T-helper 17 cell (primary cell): ENCODE measurements around the gene MPHOSPH6. TPM values are rescaled to one million over a fixed set of nuclear protein-coding genes. Genes with fewer than 3 reads are reported as not detected.
"Not testable (repeated sequence)": the region's sequence is repeated elsewhere in the genome, so short reads cannot be mapped to it uniquely, and the experiment has no call there.

Experiments used
- ATAC-seq: fragments of 150-1000 bp; cut with Tn5 transposase; 2 replicates; pipeline ENCODE4 v1.10.0; 2021; ENCODE audit warnings: mild to moderate bottlenecking, moderate library complexity
- DNase-seq, 3 donors: peaks; one replicate each; pipeline versions ENCODE4 v3.0.0 to v3.0.0-alpha.2; 2020 to 2021
- H3K9me3 ChIP-seq: one replicate; pipeline ENCODE4 v1.7.0; 2013; ENCODE audit warnings: low read length, mild to moderate bottlenecking; ENCODE audit not compliant: control insufficient read depth, poor library complexity, severe bottlenecking
- H3K27ac Mint-ChIP-seq: one replicate; pipeline ENCODE4 v1.8.0; 2022; ENCODE audit warnings: mild to moderate bottlenecking, moderate library complexity, mixed read lengths
- H3K27me3 Mint-ChIP-seq: one replicate; pipeline ENCODE4 v1.8.0; 2022; ENCODE audit warnings: mixed read lengths
- H3K36me3 Mint-ChIP-seq: one replicate; pipeline ENCODE4 v1.8.0; 2022; ENCODE audit warnings: low read depth, mixed read lengths
- H3K4me1 Mint-ChIP-seq: one replicate; pipeline ENCODE4 v1.8.0; 2022; ENCODE audit warnings: mild to moderate bottlenecking, mixed read lengths
- H3K4me3 Mint-ChIP-seq: one replicate; pipeline ENCODE4 v1.8.0; 2022; ENCODE audit warnings: mild to moderate bottlenecking, moderate library complexity, mixed read lengths
- total RNA-seq, 4 donors: library from RNA in 2 of 4; stranded (reverse) in 2 of 4; gene quantifications; one replicate each; pipeline ENCODE4 v1.2.3 and lab custom pipeline; 2022 to 2026

MPHOSPH6 gene
- total RNA-seq, 2 donors from 2014 or later, result 15.5 to 17.2 TPM

DNA sequence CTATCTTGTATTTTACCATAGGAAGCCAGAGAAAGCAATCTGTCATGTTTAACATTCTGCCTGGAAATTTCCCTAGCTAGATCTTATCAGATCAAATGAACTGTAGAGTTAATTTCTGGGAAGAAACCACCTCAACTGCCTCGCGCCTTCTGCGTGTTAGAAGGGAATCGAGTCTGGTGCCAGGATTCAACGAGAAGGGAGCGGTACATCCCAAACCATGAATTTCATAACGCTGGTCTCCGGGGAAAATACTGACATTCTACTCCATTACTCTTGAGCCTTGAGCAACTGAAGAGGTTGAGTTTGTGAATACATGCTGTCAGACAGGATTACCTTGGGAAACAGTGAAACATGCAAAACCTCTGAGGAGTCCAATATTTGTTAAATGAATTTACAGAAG lies 35.2 kb downstream of the MPHOSPH6 start:
- ATAC-seq (no peak), DNase-seq (no peak)
- no peaks in the 10 kb centered on the region for H3K9me3 ChIP-seq
- no peak overlapping the region for H3K27ac Mint-ChIP-seq
- H3K36me3 Mint-ChIP-seq, result no peaks in the 10 kb centered on the region
- no peaks in the 10 kb centered on the region for H3K27me3 Mint-ChIP-seq
- H3K4me3 Mint-ChIP-seq, result no peak overlapping the region
- H3K4me1 Mint-ChIP-seq, result peaks cover 14% of the 10 kb centered on the region

DNA sequence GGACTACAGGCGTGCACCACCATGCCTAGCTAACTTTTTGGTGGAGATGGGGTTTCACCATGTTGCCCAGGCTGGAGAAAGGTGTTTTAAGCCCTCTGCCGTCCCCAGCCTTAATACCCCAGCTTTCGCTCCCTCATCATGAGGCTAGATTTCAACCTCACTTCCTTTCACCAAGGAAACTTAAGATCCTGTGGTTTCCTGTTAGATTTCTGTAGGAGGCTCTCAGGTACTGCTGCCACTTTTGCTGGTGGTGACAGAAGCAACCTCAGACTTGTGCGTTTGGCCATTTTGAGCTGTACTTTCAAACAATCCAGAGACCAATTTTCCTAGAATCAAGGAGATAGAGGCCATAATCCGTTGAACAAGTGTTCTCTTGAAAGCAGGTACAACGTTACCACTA lies 36.2 kb downstream of the MPHOSPH6 start:
- Mint-ChIP-seq H3K4me1 (peaks cover 14% of the 10 kb centered on the region), H3K4me3 (peak overlapping the region; percentile 73), H3K27ac (peak overlapping the region; percentile 70), H3K27me3 (no peaks in the 10 kb centered on the region), H3K36me3 (no peaks in the 10 kb centered on the region)
- H3K9me3 ChIP-seq, result no peaks in the 10 kb centered on the region
- ATAC-seq (peak; percentile 61), DNase-seq (no peak)

DNA sequence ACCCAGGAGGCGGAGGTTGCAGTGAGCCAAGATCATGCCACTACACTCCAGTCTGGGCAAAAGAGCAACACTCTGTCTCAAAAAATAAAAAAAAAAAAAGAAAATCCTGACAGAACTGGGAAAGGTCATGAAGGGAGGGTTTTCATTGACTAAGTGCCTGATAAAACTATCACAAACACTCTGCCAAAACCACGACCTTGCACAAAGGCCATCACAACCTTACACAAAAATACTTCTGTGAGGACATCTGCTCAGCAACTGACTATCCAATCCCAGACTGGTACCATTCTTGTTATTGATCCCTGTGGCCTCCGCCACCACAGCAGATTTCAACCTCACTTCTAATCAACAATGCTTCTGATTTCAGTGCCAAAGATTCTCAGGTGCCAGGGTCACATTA lies 40.1 kb downstream of the MPHOSPH6 start:
- H3K4me1 Mint-ChIP-seq, result peaks cover 14% of the 10 kb centered on the region
- H3K36me3 Mint-ChIP-seq, result no peaks in the 10 kb centered on the region
- no peak overlapping the region for H3K4me3 Mint-ChIP-seq

DNA sequence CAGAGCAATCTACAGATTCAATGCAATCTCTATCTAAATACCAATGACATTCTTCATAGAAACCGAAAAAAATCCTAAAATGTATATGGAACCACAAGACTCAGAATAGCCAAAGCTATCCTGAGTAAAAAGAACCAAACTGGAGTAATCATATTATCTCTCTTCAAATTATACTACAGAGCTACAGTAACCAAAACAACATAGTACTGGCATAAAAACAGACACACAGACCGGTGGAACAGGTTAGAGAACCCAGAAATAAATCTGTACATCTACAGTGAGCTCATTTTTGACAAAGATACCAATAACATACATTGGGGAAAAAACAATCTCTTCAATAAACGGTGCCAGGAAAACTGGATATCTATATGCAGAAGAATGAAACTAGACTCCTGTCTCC lies 45.4 kb downstream of the MPHOSPH6 start:
- Mint-ChIP-seq H3K36me3 (no peaks in the 10 kb centered on the region), H3K27me3 (no peaks in the 10 kb centered on the region), H3K27ac (no peak overlapping the region), H3K4me3 (no peak overlapping the region), H3K4me1 (no peaks in the 10 kb centered on the region)
- H3K9me3 ChIP-seq, result no peaks in the 10 kb centered on the region
- no peak for ATAC-seq
- no peak for DNase-seq

More for the DNA sequence above, 40.1 kb downstream of the MPHOSPH6 start:
- H3K9me3 ChIP-seq, result no peaks in the 10 kb centered on the region
- Mint-ChIP-seq H3K27ac (no peak overlapping the region), H3K27me3 (no peaks in the 10 kb centered on the region)
- no peak for ATAC-seq
- DNase-seq, result no peak

DNA sequence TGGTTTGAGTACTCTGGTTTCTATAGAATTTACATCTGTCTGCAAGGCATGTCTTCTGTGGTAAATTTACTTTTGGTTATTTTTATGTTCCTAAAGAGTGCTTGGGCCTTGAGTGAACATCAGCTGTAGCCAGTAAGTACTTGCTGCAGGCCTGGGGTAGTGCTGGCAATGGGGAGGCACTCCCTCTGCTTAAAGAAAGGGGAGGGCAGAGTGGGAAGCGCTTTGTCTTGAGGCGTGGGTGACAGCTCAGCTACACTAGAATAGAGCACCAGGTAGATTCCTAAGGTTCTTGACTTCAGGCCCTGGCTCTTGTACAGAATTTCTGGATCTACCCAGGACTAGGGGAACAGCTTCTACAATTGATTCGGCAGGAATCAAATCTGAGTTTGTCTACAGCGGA lies 50.6 kb downstream of the MPHOSPH6 start:
- H3K4me1 Mint-ChIP-seq, result no peaks in the 10 kb centered on the region
- H3K27ac Mint-ChIP-seq, result no peak overlapping the region
- DNase-seq (no peak), ATAC-seq (no peak)
- no peaks in the 10 kb centered on the region for H3K27me3 Mint-ChIP-seq
- H3K36me3 Mint-ChIP-seq, result no peaks in the 10 kb centered on the region
- H3K9me3 ChIP-seq, result no peaks in the 10 kb centered on the region
- H3K4me3 Mint-ChIP-seq, result no peak overlapping the region

DNA sequence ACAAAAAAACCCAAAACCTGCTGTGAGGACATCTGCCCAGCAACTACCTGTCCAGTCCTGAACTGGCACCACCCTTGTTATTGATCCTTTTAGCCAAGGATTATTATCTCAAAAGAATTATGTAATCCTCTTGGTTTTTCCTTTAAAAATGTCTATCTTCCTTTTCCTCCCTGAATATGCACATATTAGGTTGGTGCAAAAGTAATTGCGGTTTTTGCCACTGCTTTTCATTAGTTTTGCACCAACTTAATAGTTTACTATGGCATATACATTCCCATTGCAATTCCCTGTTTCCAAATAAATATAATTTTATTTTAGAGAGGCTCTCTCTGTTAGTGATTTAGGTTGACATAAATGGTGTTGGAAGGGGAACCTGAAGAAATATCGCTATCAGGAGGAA lies 51.3 kb downstream of the MPHOSPH6 start:
- Mint-ChIP-seq H3K4me1 (no peaks in the 10 kb centered on the region), H3K27me3 (no peaks in the 10 kb centered on the region), H3K27ac (no peak overlapping the region), H3K4me3 (no peak overlapping the region), H3K36me3 (no peaks in the 10 kb centered on the region)
- ATAC-seq (no peak), DNase-seq (no peak)
- H3K9me3 ChIP-seq, result no peaks in the 10 kb centered on the region

DNA sequence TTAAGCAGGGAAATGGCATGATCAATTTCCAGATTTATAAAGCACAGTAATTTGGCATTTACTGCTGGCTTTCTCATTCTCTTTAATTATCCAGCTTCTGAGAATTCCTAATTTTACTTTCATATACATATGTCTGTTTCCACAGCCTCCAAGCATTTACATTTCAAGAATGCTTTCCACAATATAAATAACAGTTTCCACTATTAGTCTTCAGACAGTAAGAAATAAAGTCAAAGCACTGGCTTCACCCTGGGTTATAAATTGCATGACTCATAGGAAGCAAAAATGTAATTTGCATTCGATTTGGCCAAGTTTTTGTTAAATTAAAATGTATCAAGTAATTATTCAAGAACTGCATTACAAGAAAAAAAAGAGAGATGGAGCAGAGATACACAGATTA lies 53.5 kb downstream of the MPHOSPH6 start:
- ATAC-seq (no peak), DNase-seq (no peak)
- Mint-ChIP-seq H3K27ac (no peak overlapping the region), H3K27me3 (peaks cover 7% of the 10 kb centered on the region), H3K4me3 (no peak overlapping the region), H3K36me3 (no peaks in the 10 kb centered on the region), H3K4me1 (peaks cover 2% of the 10 kb centered on the region)
- no peaks in the 10 kb centered on the region for H3K9me3 ChIP-seq

DNA sequence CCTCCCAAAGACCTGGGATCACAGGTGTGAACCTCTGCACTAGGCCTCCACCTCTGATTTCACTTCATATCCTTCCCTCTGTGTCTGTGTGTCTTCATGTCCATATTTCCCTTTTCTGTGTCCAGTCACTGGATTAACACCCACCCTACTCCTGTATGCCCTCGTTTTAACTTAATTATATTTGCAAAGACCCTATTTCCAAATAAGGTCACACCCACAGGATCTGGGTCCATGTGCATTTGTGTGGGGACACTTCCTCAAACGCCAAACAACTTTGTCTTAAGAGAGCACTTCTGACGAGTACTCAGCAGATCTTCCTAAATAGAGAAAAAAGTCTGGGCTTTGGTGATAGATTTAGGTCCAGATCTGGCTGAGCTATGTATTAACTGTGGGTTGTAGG lies 56.3 kb downstream of the MPHOSPH6 start:
- Mint-ChIP-seq H3K27me3 (peaks cover 19% of the 10 kb centered on the region), H3K27ac (no peak overlapping the region), H3K36me3 (no peaks in the 10 kb centered on the region), H3K4me3 (no peak overlapping the region), H3K4me1 (peaks cover 2% of the 10 kb centered on the region)
- ATAC-seq (no peak), DNase-seq (no peak)
- H3K9me3 ChIP-seq, result no peaks in the 10 kb centered on the region

DNA sequence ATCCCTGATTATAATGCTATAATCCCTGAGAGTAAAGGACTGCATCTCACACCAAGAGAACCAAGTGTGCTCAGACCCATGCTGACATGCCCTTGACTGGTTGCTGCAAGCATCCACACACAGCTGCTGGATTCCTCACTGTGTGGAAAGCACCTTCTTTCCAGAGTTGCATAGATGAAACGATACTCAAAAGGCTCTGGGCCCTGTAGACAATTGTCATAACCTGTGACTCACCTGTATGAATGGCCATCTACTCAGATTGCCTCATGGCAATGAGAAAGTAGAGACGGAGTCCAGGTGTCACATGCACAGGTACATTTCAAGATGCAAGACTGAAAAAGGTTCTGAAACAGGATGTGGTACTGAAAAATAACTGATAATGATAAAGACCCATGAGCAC lies 58.1 kb downstream of the MPHOSPH6 start:
- Mint-ChIP-seq H3K4me1 (peaks cover 2% of the 10 kb centered on the region), H3K4me3 (no peak overlapping the region), H3K27me3 (peaks cover 25% of the 10 kb centered on the region), H3K27ac (no peak overlapping the region), H3K36me3 (no peaks in the 10 kb centered on the region)
- H3K9me3 ChIP-seq, result no peaks in the 10 kb centered on the region
- no peak for ATAC-seq
- no peak for DNase-seq

DNA sequence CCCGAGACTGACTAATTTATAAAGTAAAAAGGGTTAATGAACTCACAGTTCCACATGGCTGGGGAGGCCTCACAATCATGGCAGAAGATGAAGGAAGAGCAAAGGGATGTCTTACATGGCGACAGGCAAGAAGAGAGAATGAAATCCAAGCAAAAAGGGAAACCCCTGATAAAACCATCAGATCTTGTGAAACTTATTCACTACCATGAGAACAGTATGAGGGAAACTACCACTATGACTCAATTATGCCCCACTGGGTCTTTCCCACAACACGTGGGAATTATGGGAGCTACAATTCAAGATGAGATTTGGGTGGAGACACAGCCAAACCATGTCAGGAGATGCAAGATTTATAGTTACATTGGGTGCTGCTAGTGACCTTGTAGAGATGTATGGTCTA lies 60.8 kb downstream of the MPHOSPH6 start:
- H3K27ac Mint-ChIP-seq, ATAC-seq, H3K4me3 Mint-ChIP-seq, H3K9me3 ChIP-seq, H3K36me3 Mint-ChIP-seq, H3K4me1 Mint-ChIP-seq, DNase-seq: not testable (repeated sequence)
- H3K27me3 Mint-ChIP-seq, result peaks cover 32% of the 10 kb centered on the region

DNA sequence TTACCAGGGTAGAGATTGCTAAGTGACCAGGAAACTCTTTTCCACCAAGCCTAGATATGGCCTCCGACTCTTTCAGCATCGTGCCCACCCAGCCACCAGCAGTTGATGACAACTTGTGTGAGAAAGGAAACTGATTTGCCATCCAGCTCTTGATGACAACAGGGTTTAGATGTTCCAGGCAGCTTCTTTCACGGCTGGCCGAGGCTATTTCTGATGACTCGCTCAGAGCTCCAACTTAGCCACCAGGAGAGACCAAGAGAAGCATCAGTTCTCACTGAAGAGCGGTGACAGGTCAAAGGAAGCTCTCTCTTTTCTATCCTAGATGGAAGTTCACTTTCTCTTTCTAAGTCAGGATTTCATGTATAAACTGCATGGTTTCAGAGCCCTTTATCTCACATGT lies 61.2 kb downstream of the MPHOSPH6 start:
- H3K9me3 ChIP-seq, result no peaks in the 10 kb centered on the region
- no peak for DNase-seq
- Mint-ChIP-seq H3K36me3 (no peaks in the 10 kb centered on the region), H3K27ac (no peak overlapping the region), H3K27me3 (peaks cover 32% of the 10 kb centered on the region), H3K4me3 (no peak overlapping the region), H3K4me1 (peaks cover 5% of the 10 kb centered on the region)
- ATAC-seq, result no peak

DNA sequence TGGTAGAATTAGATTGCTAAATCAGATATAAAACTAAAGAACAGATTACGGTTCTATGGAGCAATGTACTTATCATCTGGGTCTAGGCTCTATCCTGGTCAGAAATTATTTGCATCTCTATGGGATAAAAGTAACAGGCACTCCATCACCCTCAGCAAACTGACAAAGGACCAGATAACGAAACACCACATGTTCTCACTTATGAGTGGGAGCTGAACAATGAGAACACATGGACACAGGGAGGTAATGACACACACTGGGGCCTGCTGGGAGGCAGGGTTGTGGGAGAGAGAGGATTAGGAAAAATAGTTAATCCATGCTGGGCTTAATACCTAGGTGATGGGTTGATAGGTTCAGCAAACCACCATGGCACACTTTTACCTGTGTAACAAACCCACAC lies 61.9 kb downstream of the MPHOSPH6 start:
- no peaks in the 10 kb centered on the region for H3K36me3 Mint-ChIP-seq
- ATAC-seq, result no peak
- no peaks in the 10 kb centered on the region for H3K9me3 ChIP-seq
- no peak overlapping the region for H3K4me3 Mint-ChIP-seq
- peaks cover 32% of the 10 kb centered on the region for H3K27me3 Mint-ChIP-seq
- H3K27ac Mint-ChIP-seq, result no peak overlapping the region
- H3K4me1 Mint-ChIP-seq, result peaks cover 5% of the 10 kb centered on the region
- DNase-seq, result no peak

DNA sequence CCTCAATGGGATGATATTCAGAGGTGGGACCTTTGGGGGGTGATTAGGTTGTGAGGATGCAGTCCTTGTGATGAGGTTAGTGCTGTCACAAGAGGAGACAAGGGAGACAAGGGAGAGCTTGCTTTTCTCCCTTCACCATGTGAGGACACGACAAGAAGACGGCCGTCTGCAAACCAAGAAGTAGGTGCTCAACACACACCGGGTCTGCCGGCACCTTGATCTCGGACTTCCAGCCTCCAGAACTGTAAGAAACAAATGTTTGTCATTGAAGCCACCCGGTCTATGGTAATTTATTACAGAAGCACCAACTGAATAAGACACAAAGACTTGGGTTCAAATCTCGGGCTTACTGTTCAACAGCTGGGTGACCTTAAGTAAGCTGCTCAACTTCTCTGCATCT lies 64.9 kb downstream of the MPHOSPH6 start:
- H3K27me3 Mint-ChIP-seq, result peaks cover 30% of the 10 kb centered on the region
- H3K4me3 Mint-ChIP-seq, result no peak overlapping the region
- H3K27ac Mint-ChIP-seq, result no peak overlapping the region
- ATAC-seq, result no peak
- H3K36me3 Mint-ChIP-seq, result no peaks in the 10 kb centered on the region
- no peaks in the 10 kb centered on the region for H3K9me3 ChIP-seq
- no peak for DNase-seq
- peaks cover 3% of the 10 kb centered on the region for H3K4me1 Mint-ChIP-seq
